NCI-H82 (cell line): Measurements from ENCODE around the gene NRP1.
"Not testable (repeated sequence)": the region's sequence is repeated elsewhere in the genome, so short reads cannot be mapped to it uniquely, and the experiment has no call there.

Source experiments
- DNase-seq: peaks from one replicate; lab custom pipeline; 2025; lab: John Stamatoyannopoulos, UW

Gene NRP1

GRCh38 chr10:33237736-33238624 lies 96.5 kb downstream of the NRP1 start:
- no peak for DNase-seq

- no peak for DNase-seq
These were observed 97.6 kb downstream of the NRP1 start for GRCh38 chr10:33236916-33237315.

DNA sequence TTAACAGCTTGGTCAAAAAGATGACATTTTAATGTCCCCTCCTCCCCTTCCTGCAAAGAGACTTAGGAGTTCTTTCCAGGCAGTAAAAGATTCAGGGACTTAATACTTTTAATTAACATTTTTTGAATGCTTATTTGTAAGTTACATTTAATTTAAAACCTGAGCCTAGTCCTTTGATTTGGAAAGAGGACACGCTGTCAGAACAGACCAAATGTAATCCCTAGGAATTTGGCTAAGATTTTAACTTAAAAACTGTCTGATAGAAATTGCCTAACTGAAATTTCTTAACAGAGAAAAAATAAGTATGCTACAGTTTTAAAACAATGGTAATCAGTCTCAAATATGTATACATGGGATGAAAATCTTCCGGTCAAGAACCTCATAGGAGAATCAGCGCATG lies 98.5 kb downstream of the NRP1 start:
- DNase-seq: no peak

GRCh38 chr10:33235251-33235884 lies 99.1 kb downstream of the NRP1 start:
- DNase-seq: no peak

- no peak for DNase-seq
These were observed 99.6 kb downstream of the NRP1 start for GRCh38 chr10:33234831-33235237.

GRCh38 chr10:33233635-33234034 lies 100.8 kb downstream of the NRP1 start:
- no peak for DNase-seq

DNA sequence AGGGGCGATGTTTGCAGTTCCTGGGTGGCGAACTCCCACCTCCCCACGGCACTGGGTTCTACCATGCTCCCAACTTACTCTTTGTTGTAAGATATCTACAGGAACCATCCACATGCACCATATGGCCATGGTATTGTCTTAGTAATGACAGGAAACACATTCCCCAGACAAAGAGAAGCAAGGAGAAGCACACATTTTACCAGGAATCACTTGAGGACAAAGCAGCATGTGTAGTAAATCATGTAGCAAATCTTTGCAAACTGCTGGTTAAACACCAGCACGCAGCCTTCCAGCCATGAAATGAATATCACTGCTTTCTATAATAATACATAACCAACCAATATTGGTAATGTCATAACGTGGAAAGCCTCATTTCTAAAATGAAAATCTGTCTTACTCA lies 101.2 kb downstream of the NRP1 start:
- DNase-seq: no peak

GRCh38 chr10:33231621-33232350 lies 102.7 kb downstream of the NRP1 start:
- no peak for DNase-seq

- no peak for DNase-seq
These were observed 104.6 kb downstream of the NRP1 start for GRCh38 chr10:33229949-33230267.

DNA sequence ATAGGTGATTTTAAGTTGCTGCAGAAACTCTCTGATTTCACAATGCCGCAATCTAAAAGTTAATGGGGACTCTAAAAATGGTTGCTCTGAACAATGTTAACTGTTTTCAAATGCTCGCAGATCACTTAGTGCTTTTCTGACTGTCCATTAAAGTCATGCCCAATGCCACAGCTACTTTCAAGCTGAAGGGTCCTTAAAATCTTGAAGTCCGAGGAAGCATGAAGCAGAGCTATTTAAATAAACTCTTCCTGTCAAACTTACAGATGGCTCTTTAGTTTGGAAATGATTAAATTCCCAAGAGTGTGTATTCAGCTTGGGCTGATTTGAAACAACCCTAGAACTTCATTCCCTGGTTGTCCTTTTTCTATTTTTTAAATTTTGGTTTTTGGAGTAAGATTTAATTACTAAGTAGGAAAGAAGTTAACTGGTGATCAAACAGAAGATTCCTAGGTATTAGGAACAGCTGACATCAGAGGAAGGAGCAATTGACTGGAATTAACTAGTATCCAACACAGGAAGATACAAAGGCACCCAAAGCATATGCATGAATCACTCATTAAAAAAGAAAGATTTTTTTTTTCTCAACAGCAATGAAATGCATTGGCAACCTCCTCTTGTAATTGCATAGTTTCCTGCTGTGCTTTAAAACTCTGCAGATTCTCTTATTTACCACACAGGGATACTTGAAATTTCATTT lies 105.1 kb downstream of the NRP1 start:
- no peak for DNase-seq

DNA sequence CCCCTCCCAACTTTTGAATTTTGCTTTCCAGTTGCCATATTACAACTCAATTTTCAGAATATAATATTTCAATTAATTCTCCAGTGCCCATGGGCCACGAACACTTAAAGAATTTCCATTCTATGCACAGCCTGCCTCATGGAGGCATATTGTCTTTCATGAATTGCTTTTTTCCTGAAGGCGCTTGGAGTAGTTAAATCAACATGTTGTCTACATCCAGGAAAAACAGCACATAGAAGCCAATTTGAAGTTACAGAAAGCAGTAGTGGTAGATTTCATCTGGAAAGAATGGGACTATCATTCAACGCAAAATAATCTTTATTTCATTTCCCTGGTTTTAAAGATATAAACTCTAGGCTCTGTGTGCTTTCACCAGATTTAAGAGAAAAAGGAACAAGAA lies 106.0 kb downstream of the NRP1 start:
- no peak for DNase-seq

DNA sequence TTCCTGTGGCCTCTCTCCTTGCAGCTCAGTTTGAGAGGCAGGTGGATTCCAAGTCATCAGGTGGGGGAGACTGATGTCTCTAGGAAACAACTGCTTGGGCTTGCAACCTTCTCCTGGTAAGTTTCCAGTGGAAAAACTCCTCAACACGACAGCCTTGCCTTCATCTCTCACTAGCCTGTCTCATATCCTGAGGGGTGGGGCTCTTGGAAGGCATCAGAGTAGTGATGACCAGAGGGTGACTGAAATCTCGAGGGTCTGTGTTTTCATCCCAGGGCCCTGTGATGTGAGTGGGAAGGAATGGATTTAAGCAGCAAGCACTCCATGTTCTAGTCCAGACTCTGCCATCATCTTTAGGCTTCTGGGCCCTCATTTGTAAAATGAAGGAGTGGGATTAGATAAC lies 107.0 kb downstream of the NRP1 start:
- DNase-seq: no peak

GRCh38 chr10:33224251-33224965 lies 110.1 kb downstream of the NRP1 start:
- no peak for DNase-seq

DNA sequence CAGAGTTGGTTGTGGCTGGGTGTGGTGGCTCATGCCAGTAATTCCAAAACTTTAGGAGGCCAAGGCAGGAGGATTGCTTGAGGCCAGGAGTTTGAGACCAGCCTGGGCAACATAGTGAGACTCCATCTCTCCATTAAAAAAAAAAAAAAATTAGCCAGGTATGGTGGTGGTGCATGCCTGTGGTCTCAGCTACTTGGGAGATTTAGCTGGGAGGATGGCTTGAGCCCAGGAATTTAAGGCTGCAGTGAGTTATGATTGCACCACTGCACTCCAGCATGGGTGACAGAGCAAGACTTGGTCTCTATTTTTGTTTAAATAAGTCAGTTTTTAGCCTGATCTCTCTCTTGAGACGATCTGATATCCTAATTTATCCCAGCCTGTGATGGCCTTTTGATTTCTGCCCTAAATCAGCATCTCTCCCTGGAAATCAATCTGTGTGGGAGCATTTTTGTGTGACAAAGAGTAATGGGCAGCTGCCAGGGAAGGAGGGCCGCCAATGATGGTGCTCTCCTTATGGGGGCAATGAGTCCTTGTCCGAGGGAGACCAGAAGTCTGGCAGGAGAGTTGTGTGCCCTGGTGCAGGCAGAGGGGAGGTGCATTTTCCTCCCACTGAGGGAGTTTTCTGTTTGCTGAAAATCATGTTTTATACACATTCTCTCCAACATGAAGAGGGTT lies 111.0 kb downstream of the NRP1 start:
- no peak for DNase-seq

DNA sequence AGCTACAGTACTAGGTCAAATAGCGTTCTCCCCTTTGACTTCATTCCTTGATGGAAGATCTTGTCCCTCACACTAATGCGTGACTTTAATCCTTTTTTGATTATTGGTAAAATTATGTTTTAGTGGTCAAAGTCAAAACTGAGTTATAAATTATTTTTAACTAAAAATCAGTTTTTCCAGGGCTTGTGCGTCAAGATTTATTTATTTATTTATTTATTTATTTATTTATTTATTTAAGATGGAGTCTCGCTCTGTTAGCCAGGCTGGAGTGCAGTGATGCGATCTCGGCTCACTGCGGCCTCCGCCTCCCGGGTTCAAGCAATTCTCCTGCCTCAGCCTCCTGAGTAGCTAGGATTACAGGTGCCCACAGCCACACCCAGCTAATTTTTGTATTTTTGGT lies 112.2 kb downstream of the NRP1 start:
- DNase-seq: not testable (repeated sequence)

DNA sequence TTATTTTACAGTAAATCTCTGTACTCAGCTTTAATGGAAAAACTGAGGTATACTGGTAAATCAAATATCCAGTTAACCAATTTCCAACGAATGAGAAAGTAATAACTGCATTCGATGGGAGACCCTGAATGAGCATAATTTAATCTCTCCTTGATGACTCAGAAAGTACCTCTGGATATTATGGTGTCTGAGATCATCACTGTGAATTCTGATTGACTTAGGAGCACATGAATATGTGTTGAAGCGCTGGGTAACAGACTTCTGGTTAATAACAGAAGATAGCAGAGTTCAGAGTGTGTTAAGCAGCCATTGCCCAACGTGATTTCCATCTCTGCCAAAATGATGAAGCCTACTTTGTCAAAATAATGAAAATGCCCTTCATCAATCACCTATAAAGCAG lies 116.6 kb downstream of the NRP1 start:
- no peak for DNase-seq

GRCh38 chr10:33216661-33217427 lies 117.6 kb downstream of the NRP1 start:
- peak; percentile 20 for DNase-seq

DNA sequence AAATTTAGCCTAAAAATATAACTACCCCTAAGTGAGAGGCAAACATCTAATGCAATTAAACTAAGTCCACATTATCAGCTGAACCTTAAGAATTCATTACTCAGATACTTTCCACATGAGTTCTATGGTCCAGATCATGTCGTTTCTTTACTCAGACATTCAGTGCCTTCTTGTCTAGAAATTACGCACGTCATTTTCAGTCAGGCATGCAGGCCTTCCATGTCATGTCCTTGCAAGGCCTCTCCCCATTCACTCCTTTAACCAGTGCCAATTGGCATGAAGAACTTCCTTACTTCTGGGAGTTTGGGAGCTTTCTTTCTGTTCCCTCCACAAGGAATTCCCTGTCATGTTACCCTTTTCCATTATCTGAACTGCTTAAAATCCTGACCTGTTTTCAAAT lies 118.8 kb downstream of the NRP1 start:
- DNase-seq: no peak

DNA sequence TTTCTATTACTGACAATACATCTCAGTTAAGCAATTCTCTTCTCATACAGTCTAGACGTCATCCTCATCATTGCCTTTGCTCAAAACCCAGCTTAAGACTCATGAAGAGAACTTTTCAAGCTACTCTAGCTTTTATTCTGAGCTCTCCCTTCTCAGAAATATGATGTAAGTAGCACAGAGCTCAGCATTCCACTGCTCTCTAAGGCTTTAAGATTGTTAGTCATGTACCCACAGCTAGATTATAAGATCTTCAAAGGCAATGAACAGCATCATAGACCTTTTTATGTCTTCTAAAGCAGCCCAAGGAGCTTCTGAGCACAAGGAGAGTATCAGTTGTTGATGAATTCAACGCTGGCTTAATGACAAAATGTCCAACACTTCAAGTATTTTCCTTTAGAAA lies 119.3 kb downstream of the NRP1 start:
- DNase-seq: no peak

DNA sequence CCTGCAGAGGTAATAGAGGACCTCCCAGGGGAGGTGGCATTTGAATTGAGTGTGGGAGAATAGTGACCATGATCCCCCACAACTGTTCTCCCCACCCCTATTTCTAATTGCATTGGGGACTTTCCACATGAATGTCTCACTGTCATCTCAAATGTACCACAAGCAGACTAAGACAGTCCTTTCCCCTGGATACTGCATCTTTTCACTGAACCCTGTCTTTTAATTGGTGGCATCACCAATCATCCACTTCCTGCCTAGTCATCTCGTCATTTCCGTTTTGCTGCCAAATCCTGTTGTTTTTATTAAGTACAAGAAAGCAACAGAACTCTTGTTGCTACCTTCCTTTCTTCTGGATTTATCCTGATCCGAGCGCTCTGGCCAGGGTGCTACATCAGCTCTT lies 120.3 kb downstream of the NRP1 start:
- no peak for DNase-seq
